A673 (cell line): ENCODE data around the gene HPGDS.

Experiments used
- CTCF ChIP-seq: fragments of 300-800, 200-600 bp; sonication (generic); conservative IDR thresholded peaks from 2 replicates; pipeline ENCODE4 v1.5.1; 2017; ENCODE audit warnings: low read depth, mild to moderate bottlenecking, antibody characterized with exemption, low read length, moderate library complexity, mixed read lengths
- EZH2 ChIP-seq: fragments of 200-600 bp; sonication (generic); IDR thresholded peaks from 2 replicates; pipeline ENCODE4 v1.6.1; 2017; ENCODE audit warnings: borderline replicate concordance, low read depth, mild to moderate bottlenecking, mixed read lengths, antibody characterized with exemption, low read length; ENCODE audit not compliant: poor library complexity, severe bottlenecking

- no peak for TF ChIP-seq CTCF
- TF ChIP-seq EZH2 = no peak
Observed at GRCh38 chr4:94267037-94267436, 75.6 kb downstream of the HPGDS start.
